HG03039 (cell line): ENCODE results near the gene ETFDH.
"Not testable (repeated sequence)": the region's sequence is repeated elsewhere in the genome, so short reads cannot be mapped to it uniquely, and the experiment has no call there.

Experiments
- ATAC-seq: cut with Tn5 transposase; IDR thresholded peaks from one replicate; pipeline ENCODE4 v1.9.1; 2021; ENCODE audit warnings: mild to moderate bottlenecking, moderate library complexity; ENCODE audit not compliant: unreplicated experiment

The ETFDH gene

GRCh38 chr4:158671915-158672806 is at the start of gene ETFDH:
Gene ETFDH, plus strand, starts transcription at chr4:158672296. Its CDS starts 161 bp downstream, at chr4:158672457.
- peak; percentile 84 for ATAC-seq

- ATAC-seq: peak; percentile 94
Measured at GRCh38 chr4:158624889-158625478, 47.1 kb upstream of the ETFDH start.

GRCh38 chr4:158625544-158625943 is 46.6 kb upstream of the ETFDH start:
- ATAC-seq: no peak

GRCh38 chr4:158630893-158631292 is 41.2 kb upstream of the ETFDH start:
- no peak for ATAC-seq

GRCh38 chr4:158636619-158637018 is 35.5 kb upstream of the ETFDH start:
- ATAC-seq: no peak

GRCh38 chr4:158644356-158644755 is 27.7 kb upstream of the ETFDH start:
- ATAC-seq: no peak

GRCh38 chr4:158644760-158645159 is 27.3 kb upstream of the ETFDH start:
- no peak for ATAC-seq

- no peak for ATAC-seq
Measured at GRCh38 chr4:158649111-158649680, 22.9 kb upstream of the ETFDH start.

GRCh38 chr4:158652920-158653319 is 19.2 kb upstream of the ETFDH start:
- no peak for ATAC-seq

GRCh38 chr4:158656439-158656838 is 15.7 kb upstream of the ETFDH start:
- ATAC-seq: no peak

- ATAC-seq: no peak
Measured at GRCh38 chr4:158657291-158657690, 14.8 kb upstream of the ETFDH start.

GRCh38 chr4:158663255-158663654 is 8.8 kb upstream of the ETFDH start:
- ATAC-seq: not testable (repeated sequence)

- ATAC-seq: not testable (repeated sequence)
Measured at GRCh38 chr4:158663707-158664625, 8.1 kb upstream of the ETFDH start.

- no peak for ATAC-seq
Measured at GRCh38 chr4:158664806-158665205, 7.3 kb upstream of the ETFDH start.

- no peak for ATAC-seq
Measured at GRCh38 chr4:158666892-158667291, 5.2 kb upstream of the ETFDH start.

GRCh38 chr4:158667651-158668198 is 4.4 kb upstream of the ETFDH start:
- no peak for ATAC-seq

- ATAC-seq: no peak
Measured at GRCh38 chr4:158669310-158669709, 2.8 kb upstream of the ETFDH start.

GRCh38 chr4:158670975-158671664 is 976 bp upstream of the ETFDH start:
- ATAC-seq: peak; percentile 24

GRCh38 chr4:158671665-158671914 is 506 bp upstream of the ETFDH start, which contains the start of gene C4orf46:
Gene C4orf46, minus strand, starts transcription at chr4:158671887. Its CDS starts 86 bp downstream, at chr4:158671801.
- no peak for ATAC-seq

- no peak for ATAC-seq
Measured at GRCh38 chr4:158673633-158674032, 1.5 kb downstream of the ETFDH start.
